Endothelial cell of umbilical vein (primary cell): ENCODE measurements around the gene VCL. TPM values are rescaled to one million over a fixed set of nuclear protein-coding genes. Genes with fewer than 3 reads are reported as not detected.

Source experiments
- BruUV-seq: library from RNA; stranded (reverse); fragments of 400-500 nt; replicated peaks from 2 replicates; lab custom pipeline; 2021; lab: Mats Ljungman, UMichigan
- CTCF ChIA-PET: fragments of 300-600, 350-600 bp; sonication (Branson Sonifier 250); formaldehyde crosslinking; loops from one replicate; lab custom pipeline; 2021; ENCODE audit warnings: antibody characterized with exemption, inconsistent platforms; lab: Charles Lee
- POLR2A ChIA-PET: fragments of 300-600, 350-600 bp; sonication (Branson Sonifier 250); formaldehyde crosslinking; loops from one replicate; lab custom pipeline; 2021; ENCODE audit warnings: antibody characterized with exemption, inconsistent platforms; lab: Charles Lee
- DNase-seq: peaks from one replicate; pipeline ENCODE4 v3.0.0-alpha.2; 2011; ENCODE audit warnings: low read depth, low spot score
- FAIRE-seq: peaks from 2 replicates; lab custom pipeline; 2011; peaks lifted over from hg19 to GRCh38; lab: Jason Lieb, UNC
- H2AFZ ChIP-seq: 2 replicates; pipeline ENCODE4 v1.6.0; 2012; ENCODE audit warnings: low read depth, low read length, control low read depth, inconsistent platforms
- H3K27ac ChIP-seq: 2 replicates; pipeline ENCODE4 v1.5.1; 2011; ENCODE audit warnings: low read depth, mild to moderate bottlenecking, control low read depth, low read length, moderate library complexity; ENCODE audit not compliant: insufficient read depth
- H3K27me3 ChIP-seq, 2 experiments: 2 replicates each; pipeline versions ENCODE4 v1.6.0 to v1.6.1; 2011; ENCODE audit warnings: low read length in 2 of 2, mixed read lengths in 1 of 2; ENCODE audit not compliant: control insufficient read depth in 2 of 2, insufficient read depth in 2 of 2
- H3K36me3 ChIP-seq, 2 experiments: 2 replicates in 1 of 2; 3 replicates in 1 of 2; pipeline ENCODE4 v1.5.1; 2011; ENCODE audit warnings: low read length in 2 of 2, mild to moderate bottlenecking in 1 of 2, moderate library complexity in 1 of 2; ENCODE audit not compliant: control insufficient read depth in 2 of 2, insufficient read depth in 2 of 2; ENCODE audit errors: extremely low read depth in 1 of 2
- H3K4me1 ChIP-seq: 3 replicates; pipeline ENCODE4 v1.5.1; 2011; ENCODE audit warnings: mild to moderate bottlenecking, low read length; ENCODE audit not compliant: control insufficient read depth, insufficient read depth; ENCODE audit errors: extremely low read depth
- H3K4me2 ChIP-seq: 2 replicates; pipeline ENCODE4 v1.6.1; 2011; ENCODE audit warnings: low read length, control low read depth, mixed read lengths; ENCODE audit not compliant: insufficient read depth
- H3K4me3 ChIP-seq, 3 experiments: fragments of 200-600 bp in 1 of 3; sonication (generic), shearing (Covaris generic) in 1 of 3; replicated peaks in 1 of 3; 2 replicates each; pipeline ENCODE4 v1.5.1; 2011 to 2016; ENCODE audit warnings: control low read depth in 3 of 3, low read length in 3 of 3, mild to moderate bottlenecking in 2 of 3, inconsistent platforms in 1 of 3, low read depth in 1 of 3, moderate library complexity in 1 of 3; ENCODE audit not compliant: insufficient read depth in 1 of 3
- H3K79me2 ChIP-seq: 2 replicates; pipeline ENCODE4 v1.6.0; 2012; ENCODE audit warnings: low read length, inconsistent platforms; ENCODE audit not compliant: control insufficient read depth, insufficient read depth
- H3K9ac ChIP-seq: replicated peaks from 2 replicates; pipeline ENCODE3; 2011; ENCODE audit warnings: low read length, control low read depth; ENCODE audit not compliant: insufficient read depth; ENCODE audit errors: extremely low read depth
- H3K9me1 ChIP-seq: replicated peaks from 3 replicates; pipeline ENCODE4 v1.6.0; 2011; ENCODE audit warnings: mild to moderate bottlenecking, low read length; ENCODE audit not compliant: control insufficient read depth, insufficient read depth; ENCODE audit errors: extremely low read depth
- H3K9me3 ChIP-seq: replicated peaks from 2 replicates; pipeline ENCODE4 v1.5.1; 2012; ENCODE audit warnings: low read length, inconsistent platforms; ENCODE audit not compliant: control insufficient read depth, insufficient read depth
- H4K20me1 ChIP-seq: replicated peaks from 2 replicates; pipeline ENCODE3; 2011; ENCODE audit warnings: mild to moderate bottlenecking, low read length; ENCODE audit not compliant: control insufficient read depth, insufficient read depth; ENCODE audit errors: extremely low read depth
- CTCF ChIP-seq, 2 donors: IDR thresholded peaks; 1 replicate in 1 of 2; 2 replicates in 1 of 2; pipeline ENCODE4 v1.5.1; 2011; ENCODE audit warnings: low read length in 2 of 2, mild to moderate bottlenecking in 2 of 2, moderate library complexity in 2 of 2, control low read depth in 1 of 2, inconsistent platforms in 1 of 2, low read depth in 1 of 2; ENCODE audit not compliant: insufficient read depth in 1 of 2; ENCODE audit errors: extremely low read depth in 1 of 2
- FOS ChIP-seq: IDR thresholded peaks from 2 replicates; pipeline ENCODE4 v1.6.1; 2011; ENCODE audit warnings: mild to moderate bottlenecking, low read length, moderate library complexity, borderline replicate concordance; ENCODE audit not compliant: insufficient read depth
- GATA2 ChIP-seq: IDR thresholded peaks from 2 replicates; pipeline ENCODE4 v1.7.0; 2011; ENCODE audit warnings: low read depth, mild to moderate bottlenecking, moderate library complexity, mixed read lengths, low read length; ENCODE audit not compliant: insufficient read length, insufficient read depth
- MAX ChIP-seq: IDR thresholded peaks from 2 replicates; pipeline ENCODE4 v1.6.1; 2011; ENCODE audit not compliant: insufficient read depth, insufficient read length
- MYC ChIP-seq: IDR thresholded peaks from one replicate; pipeline ENCODE4 v1.6.1; 2011; ENCODE audit warnings: mild to moderate bottlenecking, low read depth, low read length
- POLR2A ChIP-seq: IDR thresholded peaks from 2 replicates; pipeline ENCODE4 v1.6.1; 2012; ENCODE audit warnings: low read depth, mild to moderate bottlenecking, control low read depth, low read length
- dilution Hi-C: fragments of 300-500 bp; cut with MboI; formaldehyde crosslinking; loops from one replicate; pipeline ENCODE4 v1.15.0; 2019; ENCODE audit warnings: low sequenced_read_pairs; ENCODE audit not compliant: extremely low pct_ligation_motif_present
- intact Hi-C: fragments of 100-400 bp; cut with micrococcal nuclease; formaldehyde crosslinking; loops from one replicate; pipeline ENCODE4 v1.10.0; 2022
- polyA plus RNA-seq, 4 experiments: library from polyadenylated mRNA; depleted of rRNA in 3 of 4; stranded (reverse) in 3 of 4; unstranded in 1 of 4; fragments of >200 nt; gene quantifications; 2 replicates each; pipeline versions ENCODE4 v1.2.1 to v1.2.3, GENCODE V29; 2011 to 2012; ENCODE audit warnings: missing spikeins in 1 of 4
- total RNA-seq: library from RNA; stranded (reverse); gene quantifications from 2 replicates; pipeline ENCODE4 v1.2.3, GENCODE V29; 2021

VCL gene
- total and polyA plus RNA-seq, 2 donors (not counting 3 experiments of a cell fraction or from before 2014, with no cell fraction given), result 95.4 to 231 TPM

- Histone ChIP-seq H3K79me2 (peaks cover 11% of the 10 kb centered on the region), H3K9ac (no peak overlapping the region), H3K36me3 (peaks cover 31 to 36% of the 10 kb centered on the region in 2 experiments), H4K20me1 (peaks cover 3% of the 10 kb centered on the region), H3K4me2 (no peak overlapping the region), H2AFZ (no peak overlapping the region), H3K27me3 (no peaks in the 10 kb centered on the region), H3K4me3 (no peak overlapping the region), H3K9me1 (no peaks in the 10 kb centered on the region), H3K9me3 (no peaks in the 10 kb centered on the region), H3K4me1 (no peaks in the 10 kb centered on the region), H3K27ac (no peak overlapping the region)
- CTCF ChIA-PET, result interaction anchor here (0.6 to 2.6 kb wide), 20 partner anchors 8 to 284 kb away, joined by 3 to 34 read pairs (median 4); no protein-coding TSS in a partner anchor
- POLR2A ChIA-PET, result no interaction called here
- dilution Hi-C loops (no loop called here), intact Hi-C loops (loop anchor here (1.0 kb wide), 1 partner anchor 217 kb away; no protein-coding TSS in a partner anchor)
- peak; percentile 37 for DNase-seq
- FAIRE-seq, result peak; percentile 54
- TF ChIP-seq CTCF (IDR thresholded peaks at IDR 0.05; ENCODE audit: extremely low read depth in 1 of 2, insufficient read depth in 1 of 2, low read depth in 1 of 2, low read length in 2 of 2) (peak; percentile 24 to 41), GATA2 (no peak), POLR2A (no peak), MYC (no peak), MAX (no peak), FOS (no peak)
- no TSS peak for BruUV-seq
Measured at GRCh38 chr10:74103560-74104258, 105.8 kb downstream of the VCL start.
